CD1c-positive myeloid dendritic cell (primary cell): ENCODE data around the gene ZNF493.

Experiments used
- DNase-seq: peaks from one replicate; pipeline ENCODE4 v3.0.0-alpha.2; 2016; ENCODE audit errors: extremely low spot score

The ZNF493 gene

DNA sequence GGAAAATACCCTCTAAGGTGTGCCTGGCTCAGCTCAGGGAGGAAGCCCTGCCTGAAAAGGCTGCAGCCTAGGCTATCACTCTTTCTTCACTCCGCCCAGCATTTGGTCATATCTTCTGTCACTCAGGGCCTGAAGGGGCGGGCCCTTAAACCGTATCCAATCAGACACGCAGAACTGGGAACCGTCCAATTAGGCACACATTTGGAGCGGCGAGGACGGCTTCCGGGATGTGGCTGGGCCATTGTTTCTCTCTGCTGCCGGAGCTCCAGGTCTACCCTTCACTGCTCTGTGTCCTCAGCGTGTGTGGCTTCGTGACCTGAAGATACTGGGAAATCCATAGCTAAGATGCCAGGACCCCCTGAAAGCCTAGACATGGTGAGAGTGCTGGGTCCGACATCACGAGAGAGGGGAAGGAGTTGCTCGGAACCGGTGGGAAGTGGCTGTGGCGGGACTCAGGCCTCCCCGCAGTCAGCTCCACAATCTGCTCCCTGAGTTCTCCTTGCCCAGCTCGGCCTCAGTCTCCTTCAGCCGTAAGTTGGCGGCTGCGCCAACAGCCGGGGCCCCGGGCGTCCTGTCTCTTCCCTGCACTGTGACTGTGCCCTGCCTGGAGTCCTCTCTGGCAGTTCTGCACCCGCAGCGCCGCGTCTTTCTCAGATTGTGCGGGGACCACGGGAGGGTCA lies at the start of gene ZNF493:
ZNF493 (plus strand) TSS at position 241 of the 680 bp plus-strand sequence; CDS start at position 346, 105 bp downstream.
- peak; percentile 96 for DNase-seq

- DNase-seq = no peak
These were observed 44.1 kb upstream of the ZNF493 start for GRCh38 chr19:21352830-21353229.

GRCh38 chr19:21358768-21359451 lies 38.0 kb upstream of the ZNF493 start, which contains the start of gene ZNF738:
TSS of gene ZNF738 (plus strand) at chr19:21359000. CDS start at chr19:21359141, 141 bp downstream.
- DNase-seq = peak; percentile 90

DNA sequence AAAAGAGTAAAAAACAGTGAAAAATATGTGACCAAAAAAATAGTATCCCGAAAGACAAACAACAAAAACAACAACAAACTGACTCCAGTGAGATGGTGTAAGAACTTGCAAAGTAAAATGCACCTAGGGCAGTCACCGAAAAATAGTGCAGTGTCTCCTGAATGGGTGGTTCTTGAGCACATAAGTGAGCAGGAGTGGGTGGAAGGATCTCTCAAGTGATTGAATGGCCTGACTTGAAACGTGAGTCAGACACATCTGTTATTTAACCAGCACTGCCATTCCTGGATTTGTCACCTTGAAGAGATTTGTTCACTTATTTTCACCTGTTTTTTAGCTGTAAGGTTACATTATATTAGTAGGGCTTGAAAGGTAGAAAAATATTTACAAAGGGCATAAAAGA lies 34.6 kb upstream of the ZNF493 start:
- no peak for DNase-seq

- no peak for DNase-seq
These were observed 12.9 kb upstream of the ZNF493 start for GRCh38 chr19:21383980-21384582.

DNA sequence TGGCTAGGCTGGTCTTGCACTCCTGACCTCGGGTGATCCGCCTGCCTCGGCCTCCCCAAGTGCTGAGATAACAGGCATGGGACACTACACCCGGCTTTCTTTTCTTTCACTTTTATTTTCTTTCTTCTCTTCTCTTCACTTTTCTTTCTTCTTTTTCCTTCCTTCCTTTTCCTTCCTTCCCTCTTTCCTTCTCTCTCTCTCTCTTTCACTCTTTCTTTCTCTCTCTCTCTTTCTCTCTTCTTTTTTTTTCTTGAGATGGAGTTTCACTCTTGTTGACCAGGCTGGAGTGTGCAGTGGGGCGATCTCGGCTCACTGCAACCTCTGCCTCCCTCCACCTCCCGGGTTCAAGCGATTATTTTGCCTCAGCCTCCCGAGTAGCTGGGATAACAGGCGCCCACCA lies 812 bp upstream of the ZNF493 start:
- DNase-seq = no peak

DNA sequence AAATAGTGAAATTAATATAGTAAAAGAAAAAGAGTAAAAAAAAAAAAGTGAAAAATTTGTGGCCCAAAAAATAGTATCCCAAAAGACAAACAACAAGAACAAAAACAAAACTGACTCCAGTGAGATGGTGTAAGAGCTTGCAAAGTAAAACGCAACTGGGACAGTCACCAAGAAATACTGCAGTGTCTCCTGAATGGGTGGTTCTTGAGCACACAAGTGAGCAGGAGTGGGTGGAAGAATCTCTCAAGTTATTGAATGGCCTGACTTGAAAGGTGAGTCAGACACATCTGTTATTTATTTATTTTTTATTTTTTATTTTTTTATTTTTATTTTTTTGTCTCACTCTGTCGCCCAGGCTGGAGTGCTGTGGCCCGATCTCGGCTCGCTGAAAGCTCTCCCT lies 1.9 kb downstream of the ZNF493 start:
- no peak for DNase-seq

GRCh38 chr19:21402303-21402985 lies 5.5 kb downstream of the ZNF493 start:
- DNase-seq = no peak

DNA sequence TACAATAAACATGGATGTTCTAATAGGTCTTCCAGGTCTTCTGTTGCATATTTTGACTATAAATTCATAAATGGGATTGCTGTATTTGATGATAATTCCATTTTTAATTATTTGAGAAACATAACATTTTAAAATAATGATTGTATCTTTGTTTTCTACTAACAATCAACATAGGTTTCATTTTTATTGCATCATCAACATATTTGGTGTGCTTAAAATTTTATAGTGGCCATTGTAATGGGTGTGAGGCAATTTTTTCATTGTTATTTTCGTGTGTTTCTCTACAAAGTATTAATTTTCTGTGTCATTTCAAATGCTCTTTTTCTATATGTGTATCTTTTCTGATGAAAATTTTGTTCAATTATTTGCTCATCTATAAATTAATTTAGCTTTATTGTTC lies 13.2 kb downstream of the ZNF493 start:
- no peak for DNase-seq

- no peak for DNase-seq
These were observed 25.3 kb downstream of the ZNF493 start for GRCh38 chr19:21422244-21422643.

DNA sequence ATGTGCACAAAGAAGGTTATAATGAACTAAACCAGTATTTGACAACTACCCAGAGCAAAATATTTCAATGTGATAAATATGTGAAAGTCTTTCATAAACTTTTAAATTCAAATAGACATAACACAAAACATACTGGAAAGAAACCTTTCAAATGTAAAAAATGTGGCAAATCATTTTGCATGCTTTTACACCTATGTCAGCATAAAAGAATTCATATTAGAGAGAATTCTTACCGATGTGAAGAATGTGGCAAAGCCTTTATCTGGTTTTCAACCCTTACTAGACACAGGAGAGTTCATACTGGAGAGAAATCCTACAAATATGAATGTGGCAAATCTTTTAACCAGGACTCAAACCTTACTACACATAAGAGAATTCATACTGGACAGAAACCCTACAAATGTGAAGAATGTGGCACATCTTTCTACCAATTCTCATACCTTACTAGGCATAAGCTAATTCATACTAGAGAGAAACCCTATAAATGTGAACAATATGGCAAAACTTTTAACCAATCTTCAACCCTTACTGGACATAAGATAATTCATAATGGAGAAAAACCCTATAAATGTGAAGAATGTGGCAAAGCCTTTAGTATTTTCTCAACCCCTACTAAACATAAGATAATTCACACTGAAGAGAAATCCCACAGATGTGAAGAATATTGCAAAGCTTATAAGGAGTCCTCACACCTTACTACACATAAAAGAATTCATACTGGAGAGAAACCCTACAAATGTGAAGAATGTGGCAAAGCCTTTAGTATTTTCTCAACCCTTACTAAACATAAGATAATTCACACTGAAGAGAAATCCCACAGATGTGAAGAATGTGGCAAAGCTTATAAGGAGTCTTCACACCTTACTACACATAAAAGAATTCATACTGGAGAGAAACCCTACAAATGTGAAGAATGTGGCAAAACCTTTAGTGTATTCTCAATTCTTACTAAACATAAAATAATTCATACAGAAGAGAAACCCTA lies 26.4 kb downstream of the ZNF493 start:
- no peak for DNase-seq

- DNase-seq = no peak
These were observed 33.7 kb downstream of the ZNF493 start for GRCh38 chr19:21430675-21431074.

DNA sequence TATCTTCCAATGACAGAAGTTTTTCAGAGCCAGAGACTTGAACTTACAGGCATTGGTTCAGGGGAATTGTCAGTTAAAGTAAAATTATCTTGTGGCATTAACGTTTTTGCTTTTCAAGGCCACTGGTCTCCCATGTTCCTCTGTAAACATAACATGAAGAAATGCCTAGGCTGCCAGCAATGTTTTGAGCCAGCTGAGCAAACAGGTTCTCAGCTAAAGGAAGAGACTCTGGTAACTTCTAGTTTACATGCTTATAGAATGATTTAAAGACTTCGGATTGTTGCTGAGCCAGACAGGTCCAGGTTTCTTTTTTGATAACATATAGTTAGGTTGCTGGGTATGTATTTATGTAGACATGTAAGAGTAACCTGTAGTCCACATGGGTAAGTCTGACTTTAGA lies 35.7 kb downstream of the ZNF493 start:
- no peak for DNase-seq

DNA sequence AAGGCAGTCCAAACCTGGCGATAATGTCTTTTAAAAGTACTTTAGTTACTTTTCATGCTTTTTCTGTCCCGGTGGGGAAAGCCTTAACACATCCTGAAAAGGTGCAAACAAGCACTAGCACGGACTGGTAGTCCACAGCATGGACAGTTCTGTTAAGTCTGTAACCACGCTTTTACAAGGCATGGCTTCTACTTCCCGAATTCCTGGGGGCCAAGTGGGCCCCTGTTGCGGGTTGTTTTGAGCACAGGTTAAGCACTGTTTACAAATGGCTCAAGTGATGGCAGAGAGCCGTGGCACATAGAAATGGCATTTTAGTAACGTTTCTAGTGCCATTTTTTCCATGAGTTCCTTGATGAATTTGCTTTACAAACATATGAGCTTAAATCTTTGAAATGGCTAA lies 37.6 kb downstream of the ZNF493 start:
- DNase-seq = no peak

DNA sequence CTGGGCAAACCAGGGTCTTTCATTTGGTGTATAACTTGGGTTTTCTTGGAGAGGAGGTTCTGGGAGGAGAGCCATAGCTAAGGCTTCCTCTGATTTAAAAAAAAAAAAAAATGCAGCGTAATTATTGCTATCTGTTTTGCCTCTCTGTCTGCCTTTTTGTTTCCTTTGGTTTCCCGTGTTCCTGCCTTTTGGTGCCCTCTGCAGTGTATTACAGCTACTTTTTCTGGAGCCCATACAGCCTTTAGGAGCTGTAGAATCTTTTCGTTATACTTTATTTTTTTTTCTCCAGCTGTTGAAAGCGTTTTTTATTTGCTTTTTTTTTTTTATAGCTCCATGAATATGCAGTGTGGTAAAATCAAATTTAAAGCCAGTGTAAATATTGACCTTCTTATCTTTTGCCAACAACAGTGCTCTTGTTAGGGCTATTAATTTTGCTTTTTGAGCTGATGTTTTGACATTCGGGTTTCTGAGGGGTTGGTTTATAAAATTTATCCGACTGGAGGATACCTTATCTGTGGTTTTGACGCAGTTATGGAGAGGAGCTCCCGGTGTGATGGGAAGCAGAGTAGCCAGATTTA lies 38.1 kb downstream of the ZNF493 start:
- no peak for DNase-seq

DNA sequence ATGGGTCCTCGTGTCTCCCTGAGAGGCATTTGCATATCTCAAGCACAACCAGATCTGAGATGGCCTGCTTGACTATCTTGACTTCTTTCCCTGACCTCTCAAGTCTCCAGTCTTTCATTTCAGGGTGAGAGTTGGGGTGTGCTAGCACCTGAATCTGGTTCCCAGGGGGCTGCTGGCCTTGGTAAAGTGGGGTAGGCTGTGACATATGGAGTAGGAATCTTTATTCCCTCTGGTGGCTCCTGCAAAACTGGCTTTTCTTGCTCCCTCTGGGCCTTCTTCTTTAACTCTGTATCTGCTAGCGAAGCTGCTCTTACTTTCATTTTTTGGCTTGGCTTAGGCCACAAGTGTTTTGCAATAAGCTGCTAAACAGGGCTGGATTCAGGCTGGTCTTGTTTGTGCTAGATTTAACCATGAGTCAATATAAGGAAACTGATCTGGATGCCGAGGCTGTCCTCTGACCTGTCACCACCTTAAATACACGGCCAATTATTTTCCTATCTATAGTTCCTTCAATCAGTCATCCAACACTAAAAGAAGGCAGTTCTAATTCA lies 42.3 kb downstream of the ZNF493 start:
- DNase-seq = no peak

DNA sequence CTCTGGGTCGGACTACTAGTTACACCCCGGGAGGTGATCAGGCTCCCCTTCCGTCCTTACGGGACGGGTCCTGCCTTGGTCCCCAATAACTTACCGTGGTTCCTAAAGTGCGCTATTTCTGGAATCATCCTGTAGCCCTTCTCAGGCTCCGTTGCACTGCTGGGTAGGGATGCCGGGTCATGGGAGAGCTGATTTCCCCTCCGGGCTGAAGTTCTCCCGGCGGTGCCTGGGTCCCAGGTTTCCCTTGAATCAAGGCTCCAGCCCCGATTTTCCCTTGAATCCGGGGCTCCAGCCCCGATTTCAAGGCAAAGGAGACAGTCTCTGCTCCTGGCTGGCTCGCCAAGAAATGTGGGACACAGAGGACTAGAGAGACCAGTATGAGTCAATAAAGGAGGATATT lies 43.4 kb downstream of the ZNF493 start:
- DNase-seq = no peak

- no peak for DNase-seq
These were observed 54.3 kb downstream of the ZNF493 start for GRCh38 chr19:21451187-21451586.

- DNase-seq = no peak
These were observed 58.0 kb downstream of the ZNF493 start for GRCh38 chr19:21454901-21455300.

DNA sequence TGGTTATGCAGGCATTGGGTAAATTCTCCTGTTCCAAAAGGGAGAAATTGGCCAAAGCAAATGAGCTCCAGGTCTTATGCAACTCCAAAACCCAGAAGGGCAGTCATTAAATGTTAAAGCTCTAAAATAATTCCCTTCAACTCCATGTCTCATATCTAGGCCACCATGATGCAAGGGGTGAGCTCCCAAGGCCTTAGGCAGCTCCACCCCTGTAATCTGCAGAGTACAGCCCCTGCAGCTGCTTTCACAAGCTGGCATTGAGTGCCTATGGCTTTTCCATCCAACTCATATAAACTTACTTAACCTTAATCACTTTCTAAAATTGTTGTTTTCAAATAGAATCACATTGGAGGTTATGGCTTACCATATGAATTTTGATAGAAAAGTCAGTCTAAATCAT lies 63.8 kb downstream of the ZNF493 start:
- no peak for DNase-seq

DNA sequence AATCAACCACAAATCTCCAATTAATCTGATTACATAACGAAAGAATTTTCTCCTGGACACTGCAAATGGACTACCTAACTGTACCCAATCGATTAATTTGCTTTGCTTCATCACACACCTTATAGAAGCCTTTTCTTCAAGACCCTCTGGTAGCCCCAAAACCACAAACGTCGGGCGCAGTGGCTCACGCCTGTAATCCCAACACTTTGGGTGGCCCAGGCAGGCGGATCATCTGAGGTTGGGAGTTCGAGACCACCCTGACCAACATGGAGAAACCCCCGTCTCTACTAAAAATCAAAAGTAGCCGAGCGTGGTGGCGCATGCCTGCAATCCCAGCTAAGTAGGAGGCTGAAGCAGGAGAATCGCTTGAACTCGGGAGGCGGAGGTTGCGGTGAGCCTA lies 65.6 kb downstream of the ZNF493 start:
- no peak for DNase-seq
